ENCODE data around the gene NCCRP1.

NCCRP1 gene

DNA sequence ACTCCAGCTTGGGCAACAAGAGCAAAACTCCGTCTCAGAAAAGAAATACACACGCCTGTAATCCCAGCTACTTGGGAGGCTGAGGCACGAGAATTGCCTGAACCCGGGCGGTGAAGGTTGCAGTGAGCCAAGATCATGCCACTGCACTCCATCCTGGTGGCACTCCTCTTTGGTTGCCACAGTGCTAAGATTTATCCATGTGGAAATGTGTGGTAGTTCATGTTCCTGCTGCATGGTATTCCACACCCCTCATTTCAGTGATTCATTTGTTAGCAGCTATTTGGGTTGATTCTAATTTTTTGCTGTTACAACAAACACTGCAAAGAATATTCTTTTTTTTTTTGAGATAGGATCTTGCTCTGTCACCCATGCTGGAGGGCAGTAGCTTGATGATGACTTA, 35.9 kb downstream of the NCCRP1 start:
- TF ChIP-seq EZH2phosphoT487 (IDR thresholded peaks at IDR 0.05; ENCODE audit: borderline replicate concordance, low read length): no peak
- TF ChIP-seq, protein P1, sequence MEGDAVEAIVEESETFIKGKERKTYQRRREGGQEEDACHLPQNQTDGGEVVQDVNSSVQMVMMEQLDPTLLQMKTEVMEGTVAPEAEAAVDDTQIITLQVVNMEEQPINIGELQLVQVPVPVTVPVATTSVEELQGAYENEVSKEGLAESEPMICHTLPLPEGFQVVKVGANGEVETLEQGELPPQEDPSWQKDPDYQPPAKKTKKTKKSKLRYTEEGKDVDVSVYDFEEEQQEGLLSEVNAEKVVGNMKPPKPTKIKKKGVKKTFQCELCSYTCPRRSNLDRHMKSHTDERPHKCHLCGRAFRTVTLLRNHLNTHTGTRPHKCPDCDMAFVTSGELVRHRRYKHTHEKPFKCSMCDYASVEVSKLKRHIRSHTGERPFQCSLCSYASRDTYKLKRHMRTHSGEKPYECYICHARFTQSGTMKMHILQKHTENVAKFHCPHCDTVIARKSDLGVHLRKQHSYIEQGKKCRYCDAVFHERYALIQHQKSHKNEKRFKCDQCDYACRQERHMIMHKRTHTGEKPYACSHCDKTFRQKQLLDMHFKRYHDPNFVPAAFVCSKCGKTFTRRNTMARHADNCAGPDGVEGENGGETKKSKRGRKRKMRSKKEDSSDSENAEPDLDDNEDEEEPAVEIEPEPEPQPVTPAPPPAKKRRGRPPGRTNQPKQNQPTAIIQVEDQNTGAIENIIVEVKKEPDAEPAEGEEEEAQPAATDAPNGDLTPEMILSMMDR (IDR thresholded peaks at IDR 0.05; ENCODE audit: low read depth, low read length, poor library complexity, severe bottlenecking): no peak

GRCh38 chr19:39236527-39236926, 39.8 kb downstream of the NCCRP1 start:
- no peaks in the 10 kb centered on the region for H4K20me1 ChIP-seq (ENCODE audit: control insufficient read depth, insufficient read depth, low read depth, low read length)
- H3K4me2 ChIP-seq (ENCODE audit: low read length): no peak overlapping the region
- H3K4me3 ChIP-seq (ENCODE audit: low read length): no peak overlapping the region
- 0 out of 2 replicates have a peak, but pooled peaks cover 3% of the 10 kb centered on the region for H3K27me3 ChIP-seq (ENCODE audit: control insufficient read depth, low read length)
- H3K79me2 ChIP-seq (ENCODE audit: control insufficient read depth, low read length): no peaks in the 10 kb centered on the region
- H3K4me1 ChIP-seq (ENCODE audit: control insufficient read depth, low read length): peaks cover 8% of the 10 kb centered on the region
- TF ChIP-seq, protein P1 (IDR thresholded peaks at IDR 0.05; ENCODE audit: low read depth, low read length, poor library complexity, severe bottlenecking): no peak
- no peak for TF ChIP-seq EZH2phosphoT487 (IDR thresholded peaks at IDR 0.05; ENCODE audit: borderline replicate concordance, low read length)
- H3K9me3 ChIP-seq (ENCODE audit: control insufficient read depth, insufficient read depth, low read length): no peaks in the 10 kb centered on the region
- H3K36me3 ChIP-seq (ENCODE audit: control insufficient read depth, low read length): no peaks in the 10 kb centered on the region
- no peak overlapping the region for H3K27ac ChIP-seq (ENCODE audit: low read depth, low read length)
- no peaks in the 10 kb centered on the region for H3F3A ChIP-seq (ENCODE audit: control insufficient read depth, insufficient read depth)
- H3K9me2 ChIP-seq (replicated peaks; ENCODE audit: control insufficient read depth, low read length): no peaks in the 10 kb centered on the region

More for the DNA sequence above, 35.9 kb downstream of the NCCRP1 start:
- no peak overlapping the region for H3K4me2 ChIP-seq (ENCODE audit: low read length)
- 0 out of 2 replicates have a peak, but pooled peaks cover 3% of the 10 kb centered on the region for H3K27me3 ChIP-seq (ENCODE audit: control insufficient read depth, low read length)
- H3K9me2 ChIP-seq (replicated peaks; ENCODE audit: control insufficient read depth, low read length): no peaks in the 10 kb centered on the region
- H3K36me3 ChIP-seq (ENCODE audit: control insufficient read depth, low read length): no peaks in the 10 kb centered on the region
- H3K4me3 ChIP-seq (ENCODE audit: low read length): no peak overlapping the region
- no peaks in the 10 kb centered on the region for H3K79me2 ChIP-seq (ENCODE audit: control insufficient read depth, low read length)
- peaks cover 4% of the 10 kb centered on the region for H3K4me1 ChIP-seq (ENCODE audit: control insufficient read depth, low read length)
- no peaks in the 10 kb centered on the region for H3K9me3 ChIP-seq (ENCODE audit: control insufficient read depth, insufficient read depth, low read length)
- H4K20me1 ChIP-seq (ENCODE audit: control insufficient read depth, insufficient read depth, low read depth, low read length): no peaks in the 10 kb centered on the region
- no peak overlapping the region for H3K27ac ChIP-seq (ENCODE audit: low read depth, low read length)
- H3F3A ChIP-seq (ENCODE audit: control insufficient read depth, insufficient read depth): no peaks in the 10 kb centered on the region

DNA sequence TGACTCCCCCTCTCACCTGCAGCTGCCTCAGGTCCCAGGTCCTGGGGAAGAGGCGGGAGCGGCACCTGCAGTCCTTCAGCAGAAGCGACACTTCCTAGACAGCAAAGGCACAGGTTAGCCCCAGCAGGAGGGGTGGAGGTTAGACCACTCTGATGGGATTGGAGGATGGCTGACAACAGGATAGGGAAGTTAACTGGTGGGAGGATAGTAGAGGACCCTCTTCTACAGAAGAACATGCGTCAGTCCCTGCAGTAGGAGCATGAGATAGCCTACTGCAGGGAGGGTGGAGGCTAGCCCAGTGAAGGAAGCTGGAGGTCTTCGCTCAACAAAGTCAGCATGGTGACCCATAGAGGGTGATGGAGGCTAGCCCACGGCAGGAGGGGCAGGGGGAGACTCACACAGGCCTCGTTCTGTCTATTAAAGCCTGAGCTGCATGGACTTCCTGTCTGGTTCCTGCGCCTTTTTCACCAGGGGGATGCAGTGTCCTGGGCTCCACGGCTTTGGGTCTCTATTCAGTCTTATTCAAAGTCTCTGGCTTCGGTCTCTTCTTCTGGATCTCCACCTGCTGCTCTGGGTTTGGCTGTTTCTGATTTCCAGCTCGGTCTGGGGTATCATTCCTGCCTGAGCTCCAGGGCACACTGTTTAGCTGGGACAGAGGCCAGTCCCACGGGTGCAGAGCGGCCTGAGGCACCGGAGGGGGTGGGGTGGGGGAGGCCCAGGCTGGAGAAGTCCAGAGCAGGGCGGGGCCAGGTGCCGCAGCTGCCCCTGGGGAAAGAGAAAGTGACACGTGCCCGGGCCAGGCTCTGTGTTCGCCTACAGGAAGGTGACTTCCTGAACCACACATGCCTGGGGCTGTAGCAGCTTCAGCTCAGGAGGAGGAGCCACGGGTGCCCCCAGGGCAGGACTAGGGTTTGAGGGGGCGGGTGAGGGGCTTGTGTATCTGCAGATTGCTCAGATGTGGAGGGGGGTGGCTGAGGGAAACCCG, 40.7 kb downstream of the NCCRP1 start:
- H3K27ac ChIP-seq (ENCODE audit: low read depth, low read length): no peak overlapping the region
- H3K4me1 ChIP-seq (ENCODE audit: control insufficient read depth, low read length): peaks cover 8% of the 10 kb centered on the region
- H3F3A ChIP-seq (ENCODE audit: control insufficient read depth, insufficient read depth): no peaks in the 10 kb centered on the region
- no peaks in the 10 kb centered on the region for H3K36me3 ChIP-seq (ENCODE audit: control insufficient read depth, low read length)
- no peak overlapping the region for H3K4me3 ChIP-seq (ENCODE audit: low read length)
- no peaks in the 10 kb centered on the region for H3K9me3 ChIP-seq (ENCODE audit: control insufficient read depth, insufficient read depth, low read length)
- peak overlapping the region; percentile 40 for H3K4me2 ChIP-seq (ENCODE audit: low read length)
- TF ChIP-seq, protein P1 (IDR thresholded peaks at IDR 0.05; ENCODE audit: low read depth, low read length, poor library complexity, severe bottlenecking): no peak
- no peak for TF ChIP-seq EZH2phosphoT487 (IDR thresholded peaks at IDR 0.05; ENCODE audit: borderline replicate concordance, low read length)
- H3K79me2 ChIP-seq (ENCODE audit: control insufficient read depth, low read length): no peaks in the 10 kb centered on the region
- H3K27me3 ChIP-seq (ENCODE audit: control insufficient read depth, low read length): 0 out of 2 replicates have a peak, but pooled peaks cover 3% of the 10 kb centered on the region
- no peaks in the 10 kb centered on the region for H3K9me2 ChIP-seq (replicated peaks; ENCODE audit: control insufficient read depth, low read length)
- no peaks in the 10 kb centered on the region for H4K20me1 ChIP-seq (ENCODE audit: control insufficient read depth, insufficient read depth, low read depth, low read length)
